SJSA1 (cell line): ENCODE results near the gene ACKR3. TPM values are rescaled to one million over a fixed set of nuclear protein-coding genes. Genes with fewer than 3 reads are reported as not detected.

Source experiments
- DNase-seq, 2 experiments: peaks; one replicate each; pipeline ENCODE4 v3.0.0-alpha.2; 2015 to 2020; ENCODE audit warnings: low spot score in 2 of 2, low read depth in 1 of 2
- H3K27ac ChIP-seq: fragments of 250-450 bp; sonication (Bioruptor Pico); 2 replicates; pipeline ENCODE4 v1.5.1; 2020; ENCODE audit warnings: mild to moderate bottlenecking, moderate library complexity
- H3K27me3 ChIP-seq: fragments of 250-450 bp; sonication (Bioruptor Pico); replicated peaks from 2 replicates; pipeline ENCODE4 v1.5.1; 2020; ENCODE audit warnings: mild to moderate bottlenecking, moderate library complexity
- H3K36me3 ChIP-seq: fragments of 250-450 bp; sonication (Bioruptor Pico); 2 replicates; pipeline ENCODE4 v1.5.1; 2020; ENCODE audit warnings: mild to moderate bottlenecking
- H3K4me1 ChIP-seq: fragments of 250-450 bp; sonication (Bioruptor Pico); replicated peaks from 2 replicates; pipeline ENCODE4 v1.6.1; 2021; ENCODE audit warnings: mild to moderate bottlenecking
- H3K4me3 ChIP-seq: fragments of 250-450 bp; sonication (Bioruptor Pico); 2 replicates; pipeline ENCODE4 v1.5.1; 2020; ENCODE audit warnings: mild to moderate bottlenecking
- H3K9me3 ChIP-seq: fragments of 250-450 bp; sonication (Bioruptor Pico); replicated peaks from 2 replicates; pipeline ENCODE4 v1.5.1; 2020; ENCODE audit warnings: mild to moderate bottlenecking
- total RNA-seq: library from RNA; depleted of rRNA; stranded (reverse); fragments of >200 nt; shearing (Covaris generic); gene quantifications from 2 replicates; pipeline ENCODE4 v1.2.3, GENCODE V29; 2014

ACKR3 gene
- total RNA-seq, 1 experiment from 2014 or later: 8.5 TPM

- Histone ChIP-seq H3K4me1 (no peaks in the 10 kb centered on the region), H3K27me3 (no peaks in the 10 kb centered on the region), H3K4me3 (no peak overlapping the region), H3K27ac (no peak overlapping the region), H3K36me3 (no peaks in the 10 kb centered on the region), H3K9me3 (no peaks in the 10 kb centered on the region)
- DNase-seq: no peak
Observed at GRCh38 chr2:236593531-236593930, 23.9 kb downstream of the ACKR3 start.

GRCh38 chr2:236593956-236594355, 24.3 kb downstream of the ACKR3 start:
- H3K27me3 ChIP-seq: no peaks in the 10 kb centered on the region
- H3K4me3 ChIP-seq: no peak overlapping the region
- no peaks in the 10 kb centered on the region for H3K9me3 ChIP-seq
- H3K36me3 ChIP-seq: no peaks in the 10 kb centered on the region
- H3K27ac ChIP-seq: no peak overlapping the region
- DNase-seq: no peak
- H3K4me1 ChIP-seq: no peaks in the 10 kb centered on the region

DNA sequence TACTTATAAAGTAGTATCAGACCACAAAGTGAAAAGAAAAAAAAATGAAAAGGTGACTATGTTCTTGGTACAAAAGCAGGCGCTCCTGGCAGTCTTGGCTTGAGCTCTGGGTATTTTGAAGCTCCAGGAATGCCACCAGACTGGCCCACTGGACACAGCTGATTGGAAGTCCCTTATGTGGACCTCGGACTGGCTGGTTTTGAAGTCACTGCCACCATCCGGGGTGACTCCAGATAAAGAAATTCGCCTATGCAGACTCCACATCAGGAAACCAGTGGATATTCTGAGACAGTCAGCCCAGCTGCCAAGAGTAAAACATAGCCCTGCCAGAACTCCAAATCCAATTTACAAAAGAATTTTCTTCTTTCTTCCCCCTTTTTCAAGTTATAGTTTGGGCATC, 28.0 kb downstream of the ACKR3 start:
- no peak overlapping the region for H3K4me3 ChIP-seq
- no peak overlapping the region for H3K27ac ChIP-seq
- no peaks in the 10 kb centered on the region for H3K9me3 ChIP-seq

DNA sequence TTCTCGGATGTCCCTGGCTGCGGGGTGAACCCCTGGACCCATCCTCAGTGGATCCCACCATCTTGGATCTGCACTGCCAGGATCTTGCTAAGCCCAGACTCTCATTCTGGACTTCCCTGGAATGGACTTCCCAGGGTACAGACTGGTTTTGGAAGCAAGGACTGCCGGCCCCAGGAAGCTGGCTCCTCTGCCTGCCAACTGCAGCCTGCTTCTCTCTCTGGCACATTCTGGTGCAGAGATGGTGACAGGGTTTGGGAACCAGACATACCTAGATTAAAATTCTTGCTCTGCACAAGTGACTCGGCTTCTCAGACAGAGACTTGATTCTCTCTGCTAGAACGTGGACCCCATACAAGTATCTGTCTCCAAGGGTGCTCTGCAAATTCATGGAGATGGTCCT, 29.4 kb downstream of the ACKR3 start:
- H3K4me3 ChIP-seq: no peak overlapping the region
- H3K36me3 ChIP-seq: no peaks in the 10 kb centered on the region
- no peaks in the 10 kb centered on the region for H3K4me1 ChIP-seq
- H3K27me3 ChIP-seq: no peaks in the 10 kb centered on the region
- H3K9me3 ChIP-seq: no peaks in the 10 kb centered on the region
- no peak overlapping the region for H3K27ac ChIP-seq
- DNase-seq: no peak

More for the DNA sequence above, 28.0 kb downstream of the ACKR3 start:
- Histone ChIP-seq H3K4me1 (no peaks in the 10 kb centered on the region), H3K27me3 (no peaks in the 10 kb centered on the region), H3K36me3 (no peaks in the 10 kb centered on the region)
- DNase-seq: no peak

DNA sequence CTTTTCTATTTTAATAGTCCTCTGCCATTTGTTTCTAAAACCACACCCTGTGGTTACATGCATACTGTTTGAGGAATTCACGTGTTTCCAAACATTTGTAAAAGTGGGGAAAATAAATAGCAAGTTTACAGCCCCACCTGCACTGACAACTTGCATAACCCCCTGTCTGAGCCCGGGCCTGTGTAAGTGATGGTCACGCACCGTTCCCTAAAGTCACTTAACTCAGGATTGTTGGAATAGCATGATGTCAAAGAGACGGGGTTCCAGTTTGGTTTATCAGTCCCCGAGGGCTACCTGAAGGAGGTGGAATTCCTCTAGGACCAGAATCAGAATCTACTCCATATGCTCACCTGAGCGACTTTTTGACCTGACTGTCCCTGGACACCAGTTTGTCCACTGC, 30.5 kb downstream of the ACKR3 start:
- Histone ChIP-seq H3K4me1 (no peaks in the 10 kb centered on the region), H3K27ac (no peak overlapping the region), H3K36me3 (no peaks in the 10 kb centered on the region), H3K27me3 (no peaks in the 10 kb centered on the region), H3K4me3 (no peak overlapping the region), H3K9me3 (no peaks in the 10 kb centered on the region)
- no peak for DNase-seq

- Histone ChIP-seq H3K4me1 (no peaks in the 10 kb centered on the region), H3K4me3 (no peak overlapping the region), H3K36me3 (no peaks in the 10 kb centered on the region), H3K27ac (no peak overlapping the region), H3K9me3 (no peaks in the 10 kb centered on the region), H3K27me3 (no peaks in the 10 kb centered on the region)
- DNase-seq: no peak
Observed at GRCh38 chr2:236600892-236601291, 31.3 kb downstream of the ACKR3 start.

- Histone ChIP-seq H3K9me3 (no peaks in the 10 kb centered on the region), H3K27me3 (no peaks in the 10 kb centered on the region), H3K4me1 (no peaks in the 10 kb centered on the region), H3K36me3 (no peaks in the 10 kb centered on the region), H3K4me3 (no peak overlapping the region), H3K27ac (no peak overlapping the region)
- no peak for DNase-seq
Observed at GRCh38 chr2:236601316-236602202, 31.9 kb downstream of the ACKR3 start.

GRCh38 chr2:236602678-236603077, 33.1 kb downstream of the ACKR3 start:
- no peaks in the 10 kb centered on the region for H3K27me3 ChIP-seq
- H3K9me3 ChIP-seq: no peaks in the 10 kb centered on the region
- H3K36me3 ChIP-seq: no peaks in the 10 kb centered on the region
- no peak overlapping the region for H3K4me3 ChIP-seq
- no peak for DNase-seq
- peaks cover 7% of the 10 kb centered on the region for H3K4me1 ChIP-seq
- H3K27ac ChIP-seq: no peak overlapping the region

DNA sequence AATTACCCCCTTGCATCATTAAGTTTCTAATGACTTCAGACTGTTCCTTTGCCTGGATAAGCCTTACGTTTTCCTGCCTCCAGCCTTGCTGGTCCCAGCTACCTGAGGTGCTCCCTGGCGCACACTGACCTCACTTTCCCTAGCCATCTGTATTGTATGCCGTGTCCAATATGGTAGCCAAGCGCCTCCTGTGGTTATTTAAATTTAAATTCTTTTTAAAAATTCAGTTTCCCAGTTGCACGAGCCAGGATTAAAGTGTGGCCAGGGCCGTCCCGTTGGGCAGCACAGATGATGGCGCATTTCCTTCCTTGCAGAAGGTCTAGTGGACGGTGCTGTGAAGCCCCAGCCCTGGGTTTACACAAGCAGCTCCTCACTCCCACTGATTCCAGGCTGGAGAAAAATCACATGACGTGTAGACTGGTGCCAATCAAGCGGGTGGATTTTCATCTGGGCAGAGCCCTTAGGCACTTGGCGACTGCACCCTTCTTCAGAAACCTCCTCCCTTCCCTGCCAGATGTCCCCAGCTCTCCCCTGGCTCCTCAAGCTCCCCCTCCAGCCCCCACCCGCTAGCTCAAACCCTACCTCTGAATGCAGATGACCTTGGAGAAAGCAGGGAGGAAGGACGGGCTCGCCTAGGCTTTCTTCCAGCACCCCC, 33.9 kb downstream of the ACKR3 start:
- H3K9me3 ChIP-seq: no peaks in the 10 kb centered on the region
- H3K27me3 ChIP-seq: no peaks in the 10 kb centered on the region
- H3K36me3 ChIP-seq: no peaks in the 10 kb centered on the region
- H3K4me3 ChIP-seq: no peak overlapping the region
- H3K4me1 ChIP-seq: peaks cover 13% of the 10 kb centered on the region
- no peak for DNase-seq
- no peak overlapping the region for H3K27ac ChIP-seq

DNA sequence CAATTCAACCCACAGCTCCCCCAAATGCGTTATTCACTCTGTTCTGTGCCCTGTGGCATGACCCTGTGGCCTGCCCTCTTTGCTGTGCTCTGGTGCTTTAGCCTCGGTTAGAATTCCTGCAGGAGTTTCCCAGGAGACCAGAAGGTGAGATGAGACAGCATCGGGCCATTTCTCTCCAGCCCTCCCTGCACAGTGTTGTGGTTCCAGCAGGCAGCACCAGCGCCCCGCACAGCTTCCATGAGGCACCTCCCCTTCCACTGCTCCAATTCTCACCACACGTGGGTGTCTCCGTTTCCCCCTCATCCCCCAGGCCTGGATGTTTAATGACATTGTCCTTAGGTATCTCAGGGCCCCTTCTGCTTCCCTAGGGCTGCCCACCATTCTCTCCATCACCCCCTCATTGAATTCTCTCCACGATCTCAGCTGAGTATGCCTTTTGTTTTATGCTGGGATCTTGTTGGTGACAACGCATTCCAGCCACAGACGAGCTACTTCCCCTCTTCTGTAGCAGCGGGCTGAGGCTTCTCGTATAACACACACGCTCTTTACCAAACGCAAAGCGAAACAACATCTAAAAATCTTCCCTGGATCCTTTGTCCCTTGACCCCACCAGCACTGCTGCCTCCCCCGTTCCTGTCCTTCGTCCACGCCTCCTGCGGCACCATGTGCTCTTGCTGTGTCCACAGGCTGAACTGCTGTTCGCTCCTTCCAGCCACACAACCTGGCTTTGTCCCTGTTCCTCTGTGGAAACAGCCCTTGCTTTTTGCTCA, 35.1 kb downstream of the ACKR3 start:
- Histone ChIP-seq H3K4me1 (peaks cover 20% of the 10 kb centered on the region), H3K27me3 (no peaks in the 10 kb centered on the region), H3K36me3 (no peaks in the 10 kb centered on the region), H3K27ac (no peak overlapping the region), H3K9me3 (no peaks in the 10 kb centered on the region), H3K4me3 (no peak overlapping the region)
- DNase-seq: no peak

- DNase-seq: no peak
- Histone ChIP-seq H3K9me3 (no peaks in the 10 kb centered on the region), H3K4me3 (no peak overlapping the region), H3K27me3 (no peaks in the 10 kb centered on the region), H3K27ac (no peak overlapping the region), H3K4me1 (peaks cover 20% of the 10 kb centered on the region), H3K36me3 (no peaks in the 10 kb centered on the region)
Observed at GRCh38 chr2:236605345-236605734, 35.7 kb downstream of the ACKR3 start.

- peaks cover 20% of the 10 kb centered on the region for H3K4me1 ChIP-seq
- H3K4me3 ChIP-seq: no peak overlapping the region
- no peaks in the 10 kb centered on the region for H3K9me3 ChIP-seq
- no peaks in the 10 kb centered on the region for H3K27me3 ChIP-seq
- H3K27ac ChIP-seq: no peak overlapping the region
- H3K36me3 ChIP-seq: no peaks in the 10 kb centered on the region
- DNase-seq: no peak
Observed at GRCh38 chr2:236606023-236606422, 36.4 kb downstream of the ACKR3 start.

- Histone ChIP-seq H3K27ac (no peak overlapping the region), H3K36me3 (no peaks in the 10 kb centered on the region)
Observed at GRCh38 chr2:236607471-236608187, 38.0 kb downstream of the ACKR3 start.

More at GRCh38 chr2:236607471-236608187, 38.0 kb downstream of the ACKR3 start:
- Histone ChIP-seq H3K4me3 (no peak overlapping the region), H3K9me3 (no peaks in the 10 kb centered on the region), H3K4me1 (peaks cover 20% of the 10 kb centered on the region), H3K27me3 (no peaks in the 10 kb centered on the region)
- DNase-seq: peak in 1 of 2 experiments; percentile 47
